ENCODE data around the gene PARK7.
A peak's percentile ranks its signal among the peaks of the same experiment; 100 is the strongest.

The PARK7 gene

DNA sequence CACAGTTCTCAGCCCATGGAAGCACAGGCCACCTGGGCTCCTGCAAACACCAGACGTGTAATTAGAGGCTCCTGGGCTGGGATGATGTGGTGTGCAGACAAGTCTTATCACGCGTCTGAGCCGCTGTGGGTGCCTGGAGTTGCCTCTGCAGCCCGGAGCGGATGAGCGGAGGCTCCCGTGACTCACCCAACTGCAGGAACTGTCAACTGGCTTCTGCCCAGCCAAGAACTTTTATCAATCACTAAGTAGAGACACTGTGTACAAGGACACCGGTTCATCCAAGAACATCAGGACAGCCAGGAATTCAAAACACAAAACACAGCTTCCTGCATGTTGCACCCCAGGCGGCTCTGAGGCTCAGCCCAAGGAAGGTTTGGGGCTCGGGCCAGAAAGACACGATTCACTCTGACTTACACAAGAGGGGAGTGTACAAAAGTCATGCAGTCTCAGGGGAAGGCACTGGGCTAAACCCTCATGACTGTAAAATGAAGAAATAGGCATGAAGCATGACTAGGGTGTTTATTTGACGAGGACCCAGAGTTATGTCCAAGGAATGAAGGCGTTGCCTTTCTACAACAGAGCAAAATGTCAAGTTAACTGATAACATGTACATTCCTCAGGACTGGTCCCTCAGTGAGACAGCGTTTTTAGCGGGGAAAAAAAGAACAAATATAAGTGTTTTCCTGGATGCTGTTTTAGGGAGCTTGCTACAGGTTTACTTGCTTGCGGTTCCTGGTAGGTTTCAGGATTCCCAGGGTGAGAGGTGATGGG lies 43.5 kb downstream of the PARK7 start:
- FAIRE-seq (peak; percentile 49), DNase-seq (ENCODE audit: insufficient read length, low spot score) (peak; percentile 75)

DNA sequence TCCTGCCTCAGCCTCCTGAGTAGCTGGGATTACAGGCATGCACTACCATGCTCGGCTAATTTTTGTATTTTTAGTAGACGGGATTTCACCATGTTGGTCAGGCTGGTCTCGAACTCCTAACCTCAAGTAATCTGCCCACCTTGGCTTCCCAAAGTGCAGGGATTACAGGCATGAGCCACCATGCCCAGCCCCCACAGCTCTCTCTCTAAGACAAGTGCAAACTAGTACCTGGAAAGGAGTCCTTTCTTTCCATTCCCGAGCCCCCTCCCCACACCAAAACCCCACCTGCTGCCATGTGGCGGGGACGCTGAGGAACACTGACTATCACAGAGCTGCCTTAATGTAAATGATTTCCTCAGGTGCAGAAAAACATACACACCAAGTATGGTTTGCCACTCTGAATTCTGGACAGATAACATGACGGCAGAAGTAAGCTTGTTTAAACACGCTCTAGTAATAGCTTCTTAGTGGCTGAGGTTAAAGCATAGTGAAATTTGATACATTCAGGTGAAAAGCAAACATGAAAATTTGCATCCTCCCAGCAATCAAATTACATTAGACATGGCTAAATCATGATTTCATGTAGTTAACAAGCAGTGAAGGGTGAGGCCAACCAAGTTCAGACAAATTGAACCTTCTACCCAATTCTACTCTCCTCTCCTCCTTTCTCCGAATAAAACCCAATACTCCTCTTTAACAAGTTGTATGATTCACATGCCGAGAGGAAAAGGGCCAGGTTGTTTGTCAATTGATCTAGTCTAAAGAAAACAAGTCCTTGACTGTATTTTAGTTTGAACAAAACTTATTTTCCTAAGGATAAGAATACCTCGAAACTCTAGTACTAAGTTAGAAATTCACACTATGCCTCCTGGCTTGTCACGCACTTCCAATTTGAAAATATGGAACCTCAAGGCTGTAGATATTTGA lies 44.8 kb downstream of the PARK7 start:
- no peak for FAIRE-seq
- no peak for DNase-seq (ENCODE audit: insufficient read length, low spot score)

DNA sequence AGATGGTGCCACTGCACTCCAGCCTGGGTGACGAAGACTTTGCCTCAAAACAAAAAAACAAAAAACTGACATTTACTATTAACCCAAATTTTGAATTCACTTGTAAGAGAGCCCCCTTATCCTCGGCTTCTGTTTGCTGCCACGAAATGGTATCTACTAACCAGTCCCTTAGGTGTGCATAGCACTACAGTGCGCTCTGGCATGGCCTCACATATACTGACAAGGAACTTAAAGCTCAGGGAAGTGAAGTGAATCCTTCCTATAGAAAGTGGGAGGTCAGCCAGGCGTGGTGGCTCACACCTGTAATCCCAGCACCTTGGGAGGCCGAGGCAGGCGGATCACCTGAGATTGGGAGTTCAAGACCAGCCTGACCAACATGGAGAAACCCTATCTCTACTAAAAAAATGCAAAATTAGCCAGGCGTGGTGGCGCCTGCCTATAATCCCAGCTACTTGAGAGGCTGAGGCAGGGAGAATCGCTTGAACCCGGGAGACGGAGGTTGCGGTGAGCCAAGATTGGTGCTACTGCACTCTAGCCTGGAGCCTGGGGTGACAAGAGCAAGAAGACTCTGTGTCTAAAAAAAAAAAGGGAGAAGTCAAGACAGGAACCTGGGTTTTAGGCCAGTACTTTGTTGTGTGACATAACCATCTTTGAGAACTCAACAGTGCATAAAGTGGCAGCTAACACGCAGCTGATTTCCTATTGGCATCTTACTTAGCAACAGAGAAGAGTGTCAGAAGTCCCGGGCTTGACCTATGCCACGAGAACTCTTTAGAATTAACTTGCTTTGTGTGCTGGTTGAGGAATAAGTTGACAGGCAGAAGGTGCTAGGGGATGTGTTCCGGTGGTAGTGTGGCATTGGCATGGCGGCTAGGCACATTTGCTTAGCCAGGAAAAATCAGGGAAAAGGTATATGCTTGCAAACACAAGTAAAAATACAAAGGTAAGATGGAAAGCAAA lies 47.8 kb downstream of the PARK7 start:
- DNase-seq (ENCODE audit: insufficient read length, low spot score) = no peak
- FAIRE-seq = no peak

DNA sequence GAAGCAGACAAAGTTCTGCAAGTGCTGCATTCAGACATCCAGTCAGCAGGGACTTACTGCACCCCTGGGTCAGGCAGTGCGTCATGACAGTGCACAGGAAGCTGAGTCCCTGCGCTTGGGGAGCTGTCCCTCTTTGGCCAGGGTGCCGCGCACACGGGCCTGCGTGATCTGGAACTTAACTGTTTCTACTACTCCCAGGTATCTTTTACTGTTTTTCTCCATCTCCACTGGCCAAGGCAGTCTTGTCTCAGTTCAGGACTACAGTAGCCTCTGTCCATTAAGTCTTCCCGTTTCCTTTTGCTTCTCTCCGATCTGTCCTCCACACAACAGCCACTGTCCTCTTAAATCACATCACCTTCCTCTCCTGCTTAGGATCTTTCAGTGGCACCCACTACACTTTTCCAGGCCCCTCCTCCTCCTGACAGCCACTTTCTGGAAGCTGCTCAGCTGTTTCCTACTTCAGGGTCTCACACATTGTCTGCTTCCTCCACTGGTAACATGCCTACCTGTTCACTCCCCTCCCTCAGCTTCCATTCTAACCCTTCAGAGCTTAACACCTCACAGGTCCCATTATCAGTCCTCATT lies 48.7 kb downstream of the PARK7 start:
- no peak for DNase-seq (ENCODE audit: insufficient read length, low spot score)

DNA sequence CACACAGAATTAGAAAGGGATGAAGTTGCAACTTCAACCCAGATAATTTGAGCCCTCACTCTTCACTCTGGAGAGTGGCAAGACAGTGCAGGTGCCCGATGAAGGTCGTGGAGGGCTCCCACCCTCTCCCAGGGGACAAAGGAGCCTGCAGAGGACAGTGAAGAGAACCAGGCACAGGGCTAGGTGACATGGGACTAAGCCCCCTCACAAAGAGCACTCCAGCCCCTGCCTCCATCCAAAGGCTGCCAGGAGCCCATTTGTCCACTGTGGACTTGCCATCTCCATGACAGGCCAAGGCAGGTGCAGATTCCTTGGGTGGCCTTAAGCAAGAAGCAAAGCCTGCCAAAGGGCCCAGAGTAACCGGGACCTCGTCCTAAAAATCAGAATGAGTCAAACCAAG lies 49.5 kb downstream of the PARK7 start:
- no peak for FAIRE-seq

More for the DNA sequence above, 48.7 kb downstream of the PARK7 start:
- no peak for FAIRE-seq

DNA sequence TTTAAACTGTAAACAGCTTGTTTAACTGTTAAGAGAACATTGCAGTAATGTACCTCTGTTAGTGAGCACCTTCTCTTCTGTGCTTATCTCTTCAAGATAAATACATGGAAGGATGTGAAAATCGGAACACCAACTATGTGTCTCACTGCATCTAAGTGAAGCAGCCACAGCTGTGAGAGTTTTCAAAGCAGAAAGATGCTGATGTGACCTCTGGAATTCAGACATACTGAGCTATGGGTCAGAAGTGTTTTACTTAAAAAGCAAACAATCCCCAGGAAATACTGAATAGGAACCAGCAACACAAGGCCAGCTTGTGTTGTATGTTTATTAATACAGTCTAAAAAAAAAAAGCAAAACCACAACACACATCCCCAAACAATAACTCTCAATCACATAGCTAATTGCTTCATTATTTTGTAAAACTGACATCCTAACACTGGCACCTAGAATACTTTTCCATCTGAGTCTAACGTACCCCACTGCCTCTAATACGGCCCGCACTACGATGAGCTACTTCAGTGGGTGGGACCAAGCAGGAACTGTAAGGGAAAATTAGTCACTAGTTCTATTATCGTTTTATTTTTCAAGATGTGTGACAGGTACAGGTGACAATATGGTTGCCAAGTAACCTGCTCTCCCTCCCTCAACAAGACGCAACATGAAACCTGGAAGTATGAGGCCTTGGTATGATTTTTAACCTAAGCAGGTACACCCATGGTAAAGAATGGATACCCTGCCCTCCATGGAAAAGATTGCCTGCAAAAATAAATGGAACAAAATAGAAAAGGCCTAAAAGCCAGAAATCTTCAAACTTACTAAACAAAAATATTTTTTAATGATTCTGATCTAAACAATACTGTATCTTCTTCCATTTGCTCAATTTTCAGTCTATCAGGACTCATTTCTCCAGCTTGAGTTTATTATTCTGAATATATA lies 50.7 kb downstream of the PARK7 start:
- DNase-seq (ENCODE audit: insufficient read length, low spot score) = no peak
- no peak for FAIRE-seq

More for the DNA sequence above, 49.5 kb downstream of the PARK7 start:
- DNase-seq (ENCODE audit: insufficient read length, low spot score) = no peak

DNA sequence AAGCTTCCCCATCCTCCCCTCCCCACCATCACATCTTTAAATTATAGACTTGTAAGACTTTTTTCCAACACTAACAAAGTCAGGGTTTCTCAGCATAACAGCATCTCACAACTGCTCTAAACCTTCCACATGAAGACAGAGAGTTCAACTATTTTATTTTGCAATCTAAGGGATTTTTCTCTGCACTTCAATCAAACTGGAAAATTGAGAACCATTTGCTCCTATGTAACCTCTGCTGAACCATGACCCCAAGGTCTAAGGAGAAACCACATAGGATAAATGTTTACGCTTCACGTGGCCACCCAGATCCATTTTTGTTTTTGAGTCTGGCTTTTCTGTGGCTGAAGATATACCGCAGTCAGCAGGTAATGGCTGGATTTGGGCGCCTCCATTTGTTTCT lies 51.4 kb downstream of the PARK7 start:
- DNase-seq (ENCODE audit: insufficient read length, low spot score) = no peak
- FAIRE-seq = no peak

DNA sequence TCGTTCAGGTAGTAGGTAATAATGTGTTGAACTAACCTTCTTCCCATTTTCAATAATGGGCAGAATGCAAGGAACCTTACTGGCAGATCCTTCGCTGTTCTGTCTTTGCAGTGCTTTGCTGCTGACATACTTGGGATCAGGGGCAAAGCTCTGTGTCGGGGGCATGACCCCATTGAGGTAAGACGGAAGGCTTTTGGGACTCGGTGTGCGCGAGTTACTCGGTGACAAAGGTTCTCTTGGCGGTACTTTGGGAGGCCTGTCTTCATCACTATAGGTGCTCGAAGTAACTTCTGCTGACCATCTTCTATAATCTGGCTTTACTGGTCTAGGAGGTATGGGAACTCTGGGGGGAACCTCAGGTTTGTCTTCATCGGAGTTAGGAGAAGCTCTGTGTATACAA lies 51.9 kb downstream of the PARK7 start:
- DNase-seq (ENCODE audit: insufficient read length, low spot score) (no peak), FAIRE-seq (no peak)

DNA sequence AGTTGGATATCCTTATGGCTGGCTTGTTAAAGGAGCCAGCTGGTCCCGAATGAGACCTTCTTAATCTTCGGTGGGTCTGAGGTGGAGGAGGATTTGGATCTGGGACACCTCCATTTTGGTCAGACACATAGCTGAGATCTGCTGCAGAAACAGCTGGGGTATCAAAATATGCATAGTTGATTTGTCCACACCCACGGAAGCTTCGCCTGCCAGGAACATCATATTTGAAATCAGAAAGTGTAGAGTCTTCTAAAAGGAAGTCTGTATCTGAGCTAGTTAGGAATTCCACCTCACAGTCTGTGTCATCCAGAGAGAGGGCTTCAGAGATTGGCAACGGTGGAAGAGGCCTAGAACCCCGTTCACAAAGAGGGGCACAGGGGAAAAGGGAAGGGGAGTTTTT lies 52.3 kb downstream of the PARK7 start:
- DNase-seq (ENCODE audit: insufficient read length, low spot score) (no peak), FAIRE-seq (no peak)

DNA sequence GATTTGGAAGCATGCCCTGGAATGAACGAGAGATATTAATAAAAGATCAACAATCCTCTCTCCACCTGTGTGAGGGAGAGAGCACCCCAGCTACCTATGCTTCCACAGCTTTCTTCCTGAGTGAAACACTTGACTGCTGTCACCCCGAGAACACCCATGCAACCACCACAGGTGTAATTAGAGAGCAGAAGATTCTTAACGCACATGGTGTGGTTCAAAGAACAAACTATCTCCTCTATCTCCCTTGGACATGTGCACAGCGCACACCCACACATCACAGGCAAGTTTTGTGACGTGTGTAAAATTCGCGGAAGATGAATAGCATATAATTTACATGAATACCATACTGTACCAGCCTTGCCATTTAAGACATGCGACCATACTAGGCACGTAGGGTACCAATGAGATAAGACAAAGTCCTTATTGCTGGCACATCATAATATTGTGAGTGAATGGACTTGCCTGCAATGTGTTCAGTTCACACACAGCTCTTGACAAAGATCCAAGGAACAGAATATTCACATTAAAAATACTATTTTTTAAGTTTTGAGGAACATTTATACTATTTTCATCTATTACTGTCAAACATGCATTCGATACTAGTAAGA lies 53.0 kb downstream of the PARK7 start:
- DNase-seq (ENCODE audit: insufficient read length, low spot score) (no peak), FAIRE-seq (no peak)

DNA sequence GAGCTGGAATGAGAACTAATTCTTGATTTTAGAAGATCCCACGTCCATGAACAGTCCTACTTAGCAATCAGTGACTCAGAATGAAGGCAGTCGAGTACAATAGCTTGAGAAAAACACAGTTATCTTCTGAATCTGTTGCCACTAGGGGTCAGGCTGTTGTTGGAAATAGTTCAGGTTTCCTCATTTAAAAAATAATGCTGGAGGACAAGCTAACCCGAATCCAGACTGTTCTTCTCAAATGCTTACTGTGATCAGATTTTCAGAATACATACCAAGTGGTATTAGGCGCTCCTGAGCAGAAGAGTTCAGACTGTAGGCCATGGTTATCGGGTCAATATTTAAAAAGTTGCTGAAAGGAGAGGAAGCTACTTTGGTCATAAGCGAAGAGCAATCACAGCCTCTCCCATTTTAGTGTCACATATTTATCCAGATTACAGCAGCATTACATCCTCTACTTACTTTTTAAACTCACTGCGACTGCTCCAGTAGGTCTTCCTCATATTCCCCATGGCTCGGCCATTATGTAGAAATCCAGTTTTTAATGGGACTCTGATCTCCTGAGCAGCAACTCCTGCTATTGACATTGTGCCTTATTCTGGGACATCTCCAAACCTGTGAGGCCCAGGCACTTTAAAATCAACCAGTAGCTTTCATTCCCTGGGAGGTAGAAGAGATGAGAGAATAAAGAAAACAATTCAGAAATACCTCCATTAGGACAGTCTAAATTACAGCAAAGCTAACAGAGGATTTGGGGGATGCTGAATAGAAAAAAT lies 53.7 kb downstream of the PARK7 start:
- peak; percentile 49 for FAIRE-seq
- peak; percentile 49 for DNase-seq (ENCODE audit: insufficient read length, low spot score)

DNA sequence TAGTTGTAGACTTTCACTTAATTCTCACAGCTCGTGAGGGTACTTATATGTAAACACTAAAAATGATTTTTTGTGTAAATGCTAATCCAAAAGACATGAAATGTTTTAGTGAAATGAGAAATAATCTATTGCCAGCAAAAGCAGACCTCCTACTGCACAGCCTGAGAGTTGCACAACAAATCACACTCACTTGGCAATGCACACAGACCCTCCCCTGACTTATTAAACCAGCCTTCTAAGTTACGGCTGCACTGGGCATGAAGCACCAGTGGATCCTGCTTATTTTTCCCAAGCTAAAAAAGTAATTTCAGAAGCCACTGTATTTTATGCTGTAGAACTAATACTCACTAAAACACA lies 54.3 kb downstream of the PARK7 start:
- FAIRE-seq (no peak), DNase-seq (ENCODE audit: insufficient read length, low spot score) (no peak)

DNA sequence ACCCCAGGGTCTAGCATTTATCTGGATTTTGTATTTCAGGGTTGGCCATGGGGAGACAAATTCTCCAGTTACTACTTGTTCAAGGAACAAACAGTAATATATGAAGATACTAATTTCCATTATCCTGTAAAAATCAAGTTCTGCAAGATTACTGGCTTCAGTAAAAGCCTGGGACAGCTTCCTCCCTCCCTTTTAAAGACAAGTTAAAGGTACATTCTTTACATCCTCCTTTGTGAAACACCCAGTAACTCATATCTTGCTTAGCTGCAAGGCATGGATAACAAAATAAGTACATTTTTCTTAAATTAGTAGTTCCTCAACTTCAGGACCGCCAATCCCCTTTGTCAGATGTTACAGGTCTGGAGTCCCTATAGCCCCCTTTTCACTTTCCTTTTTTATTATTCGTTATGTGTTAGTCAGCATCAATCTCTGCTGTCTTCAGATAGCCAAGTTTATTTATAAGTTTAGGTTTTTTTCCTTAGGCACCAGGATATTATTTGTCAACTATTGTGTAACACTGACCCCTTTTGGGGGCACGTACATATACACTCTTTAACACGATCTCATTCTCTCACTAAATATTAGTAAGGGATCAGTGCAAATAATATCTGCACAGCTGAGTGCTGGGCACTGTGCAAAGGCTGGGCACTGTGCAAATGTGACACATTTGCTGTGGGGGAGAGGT lies 54.8 kb downstream of the PARK7 start:
- FAIRE-seq = no peak
- no peak for DNase-seq (ENCODE audit: insufficient read length, low spot score)

DNA sequence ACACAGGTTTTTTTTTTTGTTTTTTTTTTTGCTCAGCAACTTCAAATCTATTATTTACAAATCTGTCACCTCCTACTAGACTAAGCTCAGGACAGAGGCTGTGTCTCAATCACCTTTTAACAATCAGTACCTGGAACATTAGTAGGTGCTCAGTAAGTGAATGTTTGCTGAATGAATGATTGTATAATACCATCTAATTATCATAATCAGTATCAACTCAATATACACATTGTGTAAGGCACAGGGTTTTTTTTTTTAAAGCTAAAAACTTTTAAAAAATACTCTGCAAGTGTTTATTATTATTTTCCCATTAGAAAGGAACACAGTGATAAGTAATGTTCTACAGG lies 55.4 kb downstream of the PARK7 start:
- no peak for DNase-seq (ENCODE audit: insufficient read length, low spot score)
- FAIRE-seq = no peak

DNA sequence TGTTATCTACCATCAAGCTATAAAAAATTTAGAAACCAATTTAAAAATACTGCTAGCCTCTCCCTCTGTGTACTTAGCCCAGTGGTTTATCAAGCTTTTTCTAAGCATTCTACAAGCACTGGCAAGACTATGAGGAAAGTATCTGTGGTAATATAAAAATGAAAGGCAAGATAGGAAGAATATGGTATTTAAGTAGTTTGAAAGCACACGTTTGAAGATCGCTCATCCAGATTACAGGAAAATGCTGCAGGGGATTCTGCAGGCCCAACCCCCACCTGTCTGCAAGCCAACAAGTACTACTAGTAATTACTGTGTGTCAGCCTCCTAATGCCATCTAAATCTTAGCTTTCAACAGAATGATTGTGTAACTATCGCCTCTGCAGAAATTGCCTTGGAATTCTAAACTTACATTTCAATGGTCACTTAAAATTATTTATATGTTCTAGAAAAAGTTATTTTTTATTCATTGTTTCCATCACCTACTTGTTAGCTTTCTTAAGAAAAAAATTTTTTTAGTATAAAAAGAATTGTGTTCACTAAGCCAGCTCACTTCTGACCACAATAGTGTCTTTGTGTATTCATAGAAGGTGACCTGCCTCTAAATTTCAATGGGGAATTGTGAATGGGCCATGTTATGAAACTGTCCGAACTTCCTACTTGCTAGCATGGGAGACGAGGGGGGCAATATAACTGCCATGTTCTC lies 56.1 kb downstream of the PARK7 start:
- FAIRE-seq (no peak), DNase-seq (ENCODE audit: insufficient read length, low spot score) (no peak)

DNA sequence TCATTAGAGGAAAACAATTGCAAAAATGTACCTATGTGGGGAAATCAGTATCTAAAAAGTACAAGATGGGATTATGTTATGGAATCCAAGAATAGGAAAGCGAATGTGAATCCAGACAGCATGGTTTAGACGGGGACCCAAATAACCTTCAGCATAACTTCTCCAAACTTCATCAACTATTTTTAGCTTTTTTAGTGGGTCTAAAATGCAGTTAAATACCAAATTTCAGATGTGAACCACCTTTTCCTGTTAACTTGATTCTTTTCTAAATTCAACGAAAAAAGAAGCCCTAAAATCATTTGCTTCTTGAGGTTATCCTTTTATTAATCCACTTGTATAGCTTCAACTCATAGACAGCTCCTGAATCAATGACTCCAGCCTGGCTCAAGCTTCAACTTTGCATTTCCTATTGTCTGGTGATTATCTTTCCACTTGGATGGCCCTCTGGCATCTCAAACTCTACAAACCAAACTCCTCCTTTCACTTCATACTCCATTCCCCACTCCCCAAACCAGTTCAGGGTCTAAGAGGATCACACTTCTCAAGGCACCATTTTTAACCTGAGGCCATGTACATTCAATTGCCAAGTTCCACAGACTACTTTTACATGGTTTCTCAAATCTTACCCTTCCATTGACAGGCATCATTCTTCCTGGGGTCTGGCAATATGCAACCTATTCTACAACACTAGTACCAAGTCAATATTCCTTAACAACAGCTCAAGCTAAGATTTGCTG lies 57.1 kb downstream of the PARK7 start:
- no peak for FAIRE-seq
- no peak for DNase-seq (ENCODE audit: insufficient read length, low spot score)
